COR-L47 (cell line): ENCODE measurements around the gene CGB5.

ENCODE experiments used
- DNase-seq: peaks from one replicate; lab custom pipeline; 2025; lab: John Stamatoyannopoulos, UW

Gene CGB5

DNA sequence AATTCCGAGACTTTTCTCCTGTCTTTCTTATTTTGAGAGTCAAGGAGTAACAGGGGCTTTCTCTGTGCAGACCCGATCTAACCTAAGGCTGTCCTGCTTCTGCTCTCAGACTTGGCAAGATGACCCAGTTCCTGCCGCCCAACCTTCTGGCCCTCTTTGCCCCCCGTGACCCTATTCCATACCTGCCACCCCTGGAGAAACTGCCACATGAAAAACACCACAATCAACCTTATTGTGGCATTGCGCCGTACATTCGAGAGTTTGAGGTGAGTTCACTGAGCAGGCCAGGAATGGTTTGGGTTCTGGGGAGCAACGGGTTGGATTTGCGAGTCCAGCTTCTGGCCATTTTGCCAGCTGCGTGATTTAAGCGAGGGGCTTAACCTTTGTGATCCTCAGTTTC, 42.6 kb downstream of the CGB5 start:
- no peak for DNase-seq

DNA sequence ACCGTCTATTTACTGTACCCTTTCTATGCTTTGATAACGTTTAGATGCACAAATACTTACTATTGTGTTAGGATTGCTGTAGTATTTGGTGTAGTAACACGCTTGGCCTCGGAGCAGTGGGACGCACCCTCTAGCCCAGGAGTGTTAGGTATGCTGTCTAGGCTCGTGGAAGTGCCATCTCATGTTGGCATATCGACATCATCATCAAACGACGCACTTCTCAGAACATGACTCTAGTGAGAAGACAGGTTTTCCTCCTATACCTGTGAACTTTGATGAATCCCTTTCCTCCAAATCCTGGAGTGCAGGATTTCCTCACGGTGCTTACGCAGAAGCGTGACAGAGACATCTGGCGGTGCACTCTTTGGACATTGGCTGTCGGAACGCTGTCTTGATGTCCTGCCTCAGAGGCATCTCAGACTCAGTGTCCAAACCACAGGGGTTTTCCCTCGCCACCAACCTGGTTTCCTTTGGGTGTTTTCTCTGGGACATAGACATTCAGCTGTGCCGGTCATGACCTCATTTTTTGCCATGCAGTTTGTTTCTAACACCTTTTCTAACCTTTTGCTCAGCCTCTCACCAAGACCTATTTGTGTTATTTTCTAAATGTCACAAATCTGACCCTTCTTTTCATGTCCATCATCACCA, 47.9 kb downstream of the CGB5 start:
- DNase-seq = no peak

DNA sequence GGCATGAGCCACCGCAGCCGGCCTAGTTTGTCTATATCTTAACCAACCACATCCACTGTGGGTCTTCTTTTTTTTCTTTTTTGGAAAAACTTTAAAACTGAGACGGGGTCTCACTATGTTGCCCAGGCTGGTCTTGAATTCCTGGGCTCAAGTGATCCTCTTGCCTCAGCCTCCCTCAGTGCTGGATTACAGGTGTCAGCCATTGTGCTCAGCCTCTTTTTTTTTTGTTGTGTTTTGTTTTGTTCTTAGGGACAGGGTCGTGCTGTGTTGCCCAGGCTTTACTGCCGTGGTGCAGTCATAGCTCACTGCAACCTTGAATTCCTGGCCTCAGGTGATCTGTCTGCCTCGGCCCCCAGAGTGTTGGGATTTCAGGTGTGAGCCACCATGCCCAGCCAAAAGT, 49.0 kb downstream of the CGB5 start:
- DNase-seq = no peak
